SK-N-SH treated with all-trans-retinoic acid at 6 μM for 48 hours (cell line): ENCODE results near the gene PCNT.

Source experiments
- ATAC-seq: fragments of 200-7000 bp; cut with Tn5 transposase; 3 replicates; pipeline ENCODE4 v1.9.1; 2020; ENCODE audit warnings: mild to moderate bottlenecking, moderate library complexity
- ARNTL ChIP-seq: fragments of 450-650 bp; formaldehyde crosslinking; IDR thresholded peaks from 2 replicates; pipeline ENCODE4 v1.5.0; 2020; ENCODE audit warnings: low read depth, mild to moderate bottlenecking, moderate library complexity, borderline replicate concordance
- BACH2 ChIP-seq: fragments of 250-450 bp; sonication (Bioruptor Pico); IDR thresholded peaks from 2 replicates; pipeline ENCODE4 v1.9.0; 2021; ENCODE audit warnings: mild to moderate bottlenecking, borderline replicate concordance
- CREB5 ChIP-seq: fragments of 250-450 bp; sonication (Bioruptor Pico); IDR thresholded peaks from 2 replicates; pipeline ENCODE4 v1.5.1; 2020; ENCODE audit warnings: low read depth, mild to moderate bottlenecking, moderate library complexity
- CSDC2 ChIP-seq: fragments of 250-450 bp; sonication (Bioruptor Pico); IDR thresholded peaks from 2 replicates; pipeline ENCODE4 v1.5.0; 2020; ENCODE audit warnings: mild to moderate bottlenecking, moderate library complexity
- CSRNP3 ChIP-seq: fragments of 250-450 bp; sonication (Bioruptor Pico); IDR thresholded peaks from 2 replicates; pipeline ENCODE4 v1.5.1; 2021; ENCODE audit warnings: mild to moderate bottlenecking, moderate library complexity
- ESRRG ChIP-seq: fragments of 250-450 bp; sonication (Bioruptor Pico); IDR thresholded peaks from 2 replicates; pipeline ENCODE4 v1.6.1; 2021; ENCODE audit warnings: mild to moderate bottlenecking
- GLIS3 ChIP-seq: fragments of 250-450 bp; sonication (Bioruptor Pico); IDR thresholded peaks from 2 replicates; pipeline ENCODE4 v1.5.0; 2020; ENCODE audit warnings: mild to moderate bottlenecking, moderate library complexity
- ISL1 ChIP-seq: fragments of 250-450 bp; sonication (Bioruptor Pico); IDR thresholded peaks from 2 replicates; pipeline ENCODE4 v2.1.2; 2022; ENCODE audit warnings: mild to moderate bottlenecking, moderate library complexity
- OSR1 ChIP-seq: fragments of 250-450 bp; sonication (Bioruptor Pico); IDR thresholded peaks from 2 replicates; pipeline ENCODE4 v1.8.0; 2022; ENCODE audit warnings: moderate library complexity, mild to moderate bottlenecking, inconsistent platforms
- PATZ1 ChIP-seq: fragments of 250-450 bp; sonication (Bioruptor Pico); IDR thresholded peaks from 2 replicates; pipeline ENCODE4 v1.8.0; 2020; ENCODE audit warnings: mild to moderate bottlenecking, moderate library complexity, borderline replicate concordance
- PPARA ChIP-seq: fragments of 250-450 bp; sonication (Bioruptor Pico); IDR thresholded peaks from 2 replicates; pipeline ENCODE4 v1.5.0; 2020; ENCODE audit warnings: mild to moderate bottlenecking, borderline replicate concordance
- RARB ChIP-seq: fragments of 250-450 bp; sonication (Bioruptor Pico); IDR thresholded peaks from 2 replicates; pipeline ENCODE4 v1.8.0; 2021; ENCODE audit warnings: mild to moderate bottlenecking, moderate library complexity
- TCF4 ChIP-seq: fragments of 250-450 bp; sonication (Bioruptor Pico); IDR thresholded peaks from 2 replicates; pipeline ENCODE4 v1.8.0; 2021; ENCODE audit warnings: mild to moderate bottlenecking, moderate library complexity, borderline replicate concordance
- TOX ChIP-seq: fragments of 250-450 bp; sonication (Bioruptor Pico); IDR thresholded peaks from 2 replicates; pipeline ENCODE4 v1.8.0; 2021; ENCODE audit warnings: mild to moderate bottlenecking, moderate library complexity, borderline replicate concordance
- TSHZ2 ChIP-seq: fragments of 250-450 bp; sonication (Bioruptor Pico); IDR thresholded peaks from 2 replicates; pipeline ENCODE4 v1.5.0; 2020; ENCODE audit warnings: mild to moderate bottlenecking, moderate library complexity
- ZC3H10 ChIP-seq: fragments of 250-450 bp; sonication (Bioruptor Pico); IDR thresholded peaks from 2 replicates; pipeline ENCODE4 v1.5.1; 2021; ENCODE audit warnings: mild to moderate bottlenecking, moderate library complexity
- ZFP30 ChIP-seq: fragments of 450-650 bp; formaldehyde crosslinking; IDR thresholded peaks from 2 replicates; pipeline ENCODE4 v1.5.0; 2022; ENCODE audit warnings: mild to moderate bottlenecking, moderate library complexity
- ZNF565 ChIP-seq: fragments of 450-650 bp; formaldehyde crosslinking; conservative IDR thresholded peaks from 2 replicates; pipeline ENCODE4 v1.5.0; 2020; ENCODE audit warnings: low read depth, mild to moderate bottlenecking, moderate library complexity
- ZNF70 ChIP-seq: fragments of 450-650 bp; formaldehyde crosslinking; IDR thresholded peaks from 2 replicates; pipeline ENCODE4 v1.5.0; 2020; ENCODE audit warnings: mild to moderate bottlenecking, moderate library complexity
- ZNF8 ChIP-seq: fragments of 450-650 bp; formaldehyde crosslinking; IDR thresholded peaks from 2 replicates; pipeline ENCODE4 v1.5.0; 2020; ENCODE audit warnings: mild to moderate bottlenecking, moderate library complexity
- TF ChIP-seq, protein P1 (sequence below): fragments of 250-450 bp; sonication (Bioruptor Pico); IDR thresholded peaks from 2 replicates; pipeline ENCODE4 v1.8.0; 2021; ENCODE audit warnings: low read depth, mild to moderate bottlenecking, moderate library complexity, borderline replicate concordance

Gene PCNT

GRCh38 chr21:46455575-46456385, 131.8 kb downstream of the PCNT start:
- ATAC-seq, result peak; percentile 2; the same call in 2 of the 3 replicates
- TF ChIP-seq TOX (CRISPR knock-in tag) (no peak), RARB (no peak), ZNF70 (CRISPR knock-in tag) (no peak), ZNF8 (CRISPR knock-in tag) (no peak), PATZ1 (no peak), ESRRG (no peak), ZNF565 (CRISPR knock-in tag) (no peak), PPARA (CRISPR knock-in tag) (no peak), ISL1 (CRISPR knock-in tag) (no peak), ZFP30 (CRISPR knock-in tag) (no peak), CSRNP3 (CRISPR knock-in tag) (no peak), ARNTL (CRISPR knock-in tag) (no peak), ZC3H10 (CRISPR knock-in tag) (no peak), CSDC2 (no peak), GLIS3 (CRISPR knock-in tag) (no peak)
- TF ChIP-seq, protein P1, sequence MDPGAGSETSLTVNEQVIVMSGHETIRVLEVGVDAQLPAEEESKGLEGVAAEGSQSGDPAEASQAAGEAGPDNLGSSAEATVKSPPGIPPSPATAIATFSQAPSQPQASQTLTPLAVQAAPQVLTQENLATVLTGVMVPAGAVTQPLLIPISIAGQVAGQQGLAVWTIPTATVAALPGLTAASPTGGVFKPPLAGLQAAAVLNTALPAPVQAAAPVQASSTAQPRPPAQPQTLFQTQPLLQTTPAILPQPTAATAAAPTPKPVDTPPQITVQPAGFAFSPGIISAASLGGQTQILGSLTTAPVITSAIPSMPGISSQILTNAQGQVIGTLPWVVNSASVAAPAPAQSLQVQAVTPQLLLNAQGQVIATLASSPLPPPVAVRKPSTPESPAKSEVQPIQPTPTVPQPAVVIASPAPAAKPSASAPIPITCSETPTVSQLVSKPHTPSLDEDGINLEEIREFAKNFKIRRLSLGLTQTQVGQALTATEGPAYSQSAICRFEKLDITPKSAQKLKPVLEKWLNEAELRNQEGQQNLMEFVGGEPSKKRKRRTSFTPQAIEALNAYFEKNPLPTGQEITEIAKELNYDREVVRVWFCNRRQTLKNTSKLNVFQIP (CRISPR knock-in tag), result no peak

- no peak for TF ChIP-seq ESRRG
- TF ChIP-seq ISL1 (CRISPR knock-in tag), result no peak
- no peak for ATAC-seq
Measured at GRCh38 chr21:46456750-46457149, 132.8 kb downstream of the PCNT start.

DNA sequence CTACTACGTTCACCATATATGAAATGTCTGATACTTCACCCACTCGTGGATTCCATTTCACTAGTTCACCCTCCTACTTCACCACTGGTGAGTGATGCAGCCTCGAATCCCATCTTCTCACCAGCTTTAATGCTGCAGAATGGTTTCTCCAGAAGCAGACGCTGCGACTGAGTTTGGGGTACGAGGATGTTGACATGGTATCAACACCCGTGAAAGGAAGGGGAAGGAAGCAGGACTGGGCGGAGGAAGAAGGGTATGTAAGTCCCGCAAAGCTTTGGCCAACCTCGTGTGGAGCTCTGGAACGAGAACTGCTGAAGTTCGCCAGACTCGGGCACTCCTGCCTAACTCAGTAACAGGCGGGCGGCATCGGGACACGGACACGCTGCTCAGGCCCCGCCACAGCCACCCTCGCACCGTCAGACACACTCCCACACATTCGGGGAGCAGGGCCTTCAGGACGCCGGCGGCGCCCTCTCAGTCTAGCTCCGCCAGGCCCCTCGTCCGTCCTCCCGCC, 133.9 kb downstream of the PCNT start:
- TF ChIP-seq ZFP30 (CRISPR knock-in tag) (no peak), TSHZ2 (CRISPR knock-in tag) (no peak), PPARA (CRISPR knock-in tag) (no peak), BACH2 (CRISPR knock-in tag) (no peak), GLIS3 (CRISPR knock-in tag) (no peak), OSR1 (no peak), TCF4 (CRISPR knock-in tag) (no peak), TOX (CRISPR knock-in tag) (no peak), ZNF8 (CRISPR knock-in tag) (no peak), ISL1 (CRISPR knock-in tag) (no peak), ARNTL (CRISPR knock-in tag) (no peak), ZC3H10 (CRISPR knock-in tag) (no peak), CREB5 (CRISPR knock-in tag) (no peak)
- peak; percentile 40 for ATAC-seq
